ENCODE data around the gene GABRG3.

Gene GABRG3

DNA sequence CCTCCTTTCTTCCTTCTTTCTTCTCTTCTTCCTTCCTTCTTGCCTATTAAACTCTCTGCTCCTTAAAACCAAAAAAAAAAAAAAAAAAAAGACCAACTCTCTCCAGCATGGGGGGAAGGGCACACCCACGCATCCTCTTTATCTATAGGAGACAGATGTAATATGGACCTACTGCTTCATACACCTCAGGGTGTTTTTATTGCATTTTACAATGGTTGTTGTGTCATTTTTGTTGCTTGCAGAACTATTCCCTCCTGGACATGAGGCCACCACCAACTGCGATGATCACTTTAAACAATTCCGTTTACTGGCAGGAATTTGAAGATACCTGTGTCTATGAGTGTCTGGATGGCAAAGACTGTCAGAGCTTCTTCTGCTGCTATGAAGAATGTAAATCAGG lies 561.4 kb downstream of the GABRG3 start:
- FAIRE-seq: no peak

DNA sequence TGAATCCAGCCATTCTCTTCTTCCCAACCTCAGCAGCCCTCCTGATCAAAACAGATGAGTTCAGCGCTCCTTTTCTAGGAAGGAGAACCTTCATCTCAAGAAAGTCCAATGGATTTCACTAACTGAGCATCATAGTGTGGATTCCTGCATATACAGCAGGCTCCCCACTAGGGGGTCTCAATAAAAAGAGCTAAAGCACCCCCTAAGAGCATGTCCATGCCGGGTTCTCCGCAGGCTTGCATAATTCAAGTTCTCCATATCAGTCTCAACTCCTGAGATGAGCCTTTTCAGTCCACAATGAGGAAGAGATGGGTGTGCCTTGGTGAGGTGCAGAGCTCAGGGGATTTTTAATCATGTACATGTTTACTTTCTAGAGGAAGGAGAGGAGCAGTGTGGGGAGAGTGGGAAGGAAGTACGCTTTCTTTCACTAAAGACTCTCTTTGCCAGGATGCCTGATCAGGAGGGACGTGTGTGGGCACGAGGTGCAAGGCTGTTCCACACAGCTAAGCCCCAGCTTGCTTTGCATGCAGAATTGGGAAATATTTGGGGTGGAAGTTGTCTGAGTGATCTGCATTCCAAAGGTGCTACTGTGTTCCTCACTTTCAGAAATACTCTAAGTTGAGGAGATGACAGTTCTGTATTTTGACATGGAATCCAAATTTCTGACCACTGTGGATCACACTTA lies 564.6 kb downstream of the GABRG3 start:
- no peak for FAIRE-seq

DNA sequence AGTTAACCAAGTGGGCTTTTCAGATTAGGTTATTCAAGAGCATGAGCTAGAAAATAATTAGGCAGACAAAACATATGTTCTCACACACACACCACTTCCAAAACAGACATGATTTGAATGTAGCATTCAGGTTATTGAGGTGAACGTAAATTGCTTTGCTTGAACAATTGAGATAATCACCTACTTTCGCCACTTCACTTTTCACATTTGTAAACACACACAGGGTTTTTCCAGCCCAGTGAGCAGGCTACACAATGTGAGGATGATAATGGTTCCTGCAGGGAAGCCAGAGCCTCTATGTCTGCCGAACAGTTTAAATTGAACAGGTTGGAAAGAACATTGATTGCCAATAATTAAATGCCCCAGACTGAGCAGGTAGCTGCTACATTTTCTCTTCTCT lies 567.3 kb downstream of the GABRG3 start:
- no peak for FAIRE-seq

DNA sequence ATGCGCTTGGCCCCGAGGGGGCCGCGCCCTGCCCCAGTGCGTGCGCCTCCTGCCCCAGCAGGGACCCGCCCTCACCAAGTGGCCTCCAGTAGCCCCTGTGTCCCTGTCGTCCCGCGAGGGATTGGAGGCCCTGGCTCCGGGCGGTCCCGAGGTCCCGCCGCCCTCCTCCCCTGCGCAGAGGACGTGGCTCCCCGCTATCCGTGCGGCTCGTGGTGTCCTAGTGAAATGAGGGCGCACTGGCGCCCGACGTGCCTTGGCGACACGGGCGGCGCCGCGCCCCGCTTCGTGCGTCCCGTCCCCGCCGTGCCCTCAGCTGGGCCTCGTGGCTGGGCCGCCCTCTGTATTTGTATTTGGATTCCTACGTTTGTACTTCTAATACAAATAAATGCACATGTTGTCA lies 570.6 kb downstream of the GABRG3 start:
- FAIRE-seq: no peak

DNA sequence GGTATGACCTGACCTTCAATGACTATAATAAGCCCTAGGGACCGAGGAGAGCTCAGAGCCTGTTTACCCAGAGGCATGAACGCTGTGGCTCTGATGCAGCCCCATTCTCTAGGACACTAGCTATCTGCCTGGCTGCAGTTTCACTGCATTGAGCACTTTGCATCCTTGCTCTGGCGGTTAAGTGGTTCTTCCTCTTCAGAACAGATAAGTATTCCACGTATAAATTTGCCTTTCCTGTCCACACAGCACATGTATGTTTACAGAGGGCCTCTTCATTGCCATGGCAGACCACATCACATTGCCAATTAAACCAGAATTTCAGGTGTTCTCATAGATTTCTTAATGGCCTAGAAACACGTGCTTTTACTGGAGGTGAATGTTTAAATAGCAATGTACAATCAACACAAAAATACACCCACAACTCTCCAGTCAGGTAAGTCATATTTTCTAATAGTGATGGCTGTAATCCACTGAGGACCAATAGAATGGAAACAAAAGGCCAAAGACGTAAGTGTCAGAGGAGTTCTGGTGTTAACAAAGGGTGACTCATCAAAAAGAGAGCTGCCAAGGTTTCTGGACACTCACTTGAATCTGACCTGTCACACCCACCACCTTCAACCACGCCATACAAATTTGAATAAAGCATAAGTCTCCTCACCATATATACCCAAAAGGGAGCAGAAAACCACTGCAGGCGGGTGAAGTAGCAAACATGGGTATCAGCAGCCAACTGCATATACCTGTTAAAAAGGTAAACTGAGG lies 574.7 kb downstream of the GABRG3 start:
- no peak for FAIRE-seq

DNA sequence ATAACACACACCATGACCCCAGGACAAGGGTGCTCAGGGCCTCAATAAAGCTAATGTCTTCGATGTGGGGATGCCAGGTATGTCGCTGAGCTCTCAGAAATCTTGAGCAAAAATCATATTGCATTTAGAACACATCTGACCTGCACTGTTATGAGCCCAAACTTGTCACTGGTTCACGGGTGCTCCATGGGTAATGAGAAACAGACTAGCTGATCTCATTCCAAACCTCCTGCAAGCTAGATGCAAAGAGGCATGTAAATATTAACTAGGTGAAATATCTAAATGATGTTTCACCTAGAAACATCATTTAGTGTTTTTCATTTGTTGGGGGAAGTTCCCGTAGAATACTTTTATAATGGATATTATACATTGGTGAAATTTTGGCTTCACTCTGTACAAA lies 578.8 kb downstream of the GABRG3 start:
- no peak for FAIRE-seq

DNA sequence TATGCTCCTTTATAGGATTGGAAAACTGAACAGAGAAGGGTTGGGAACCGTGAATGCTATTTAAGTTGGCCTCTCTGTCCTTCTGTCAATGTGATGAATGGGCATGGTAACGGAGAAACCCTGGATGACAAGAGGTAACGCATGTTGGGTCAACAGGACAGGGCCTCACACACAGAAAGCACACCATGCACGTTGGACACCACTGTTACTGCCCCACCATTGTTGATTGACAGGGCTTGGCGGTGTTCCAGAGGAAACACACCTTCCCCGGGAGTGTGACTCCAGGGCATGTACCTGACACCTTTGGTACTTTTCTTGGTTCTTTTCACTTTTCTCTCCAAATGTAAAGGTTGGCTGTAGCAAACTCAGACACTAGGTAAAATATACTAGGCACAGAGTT lies 579.7 kb downstream of the GABRG3 start:
- FAIRE-seq: no peak

DNA sequence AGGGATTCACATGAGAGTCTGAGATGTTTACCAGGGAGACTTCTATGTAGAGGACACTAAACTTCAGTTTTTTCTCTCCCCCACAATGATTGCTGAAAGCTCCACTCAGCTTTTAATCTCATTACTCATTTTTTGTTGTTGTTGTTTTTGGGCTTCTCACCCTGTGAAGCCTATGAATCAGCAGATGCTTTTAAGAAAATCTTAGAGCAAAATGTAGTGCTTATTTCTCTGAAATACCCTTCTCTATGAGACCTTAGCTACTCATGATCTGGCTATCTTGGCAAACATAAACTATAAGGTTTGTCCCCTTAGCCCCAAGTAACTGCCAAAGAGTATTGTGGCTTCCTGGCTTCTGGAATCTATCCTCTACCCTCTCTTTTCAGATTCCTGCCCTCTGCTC lies 590.8 kb downstream of the GABRG3 start:
- FAIRE-seq: no peak

DNA sequence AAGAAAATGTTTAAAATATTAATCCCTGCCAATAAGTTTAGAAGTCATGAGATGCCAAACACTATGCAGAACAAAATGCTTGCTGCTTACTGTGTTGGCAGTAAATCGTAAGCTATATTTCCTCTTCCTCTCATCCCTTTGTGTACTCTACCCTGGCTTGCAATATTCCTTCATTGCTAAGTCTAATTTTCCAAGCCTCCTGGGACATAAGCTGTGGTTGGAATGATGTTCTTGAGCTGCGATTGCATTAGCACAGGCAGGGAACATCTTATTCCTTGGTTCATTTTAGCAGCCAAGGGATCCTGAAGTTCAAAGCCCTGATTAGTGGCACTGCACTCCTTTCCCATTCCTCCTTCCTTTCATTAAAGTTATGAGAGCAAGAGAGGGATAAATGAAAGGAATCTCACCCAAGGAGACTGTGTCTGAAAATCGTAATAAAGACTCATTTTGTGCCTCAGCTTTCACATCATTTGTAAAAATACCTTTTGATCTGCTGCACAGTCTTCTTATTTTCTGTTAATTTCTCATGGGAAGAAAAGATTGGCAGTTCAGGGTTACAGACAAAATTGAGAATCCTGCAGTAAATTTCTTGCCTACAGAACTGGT lies 592.9 kb downstream of the GABRG3 start:
- no peak for FAIRE-seq

GRCh38 chr15:27564656-27565055 lies 593.7 kb downstream of the GABRG3 start:
- no peak for FAIRE-seq

GRCh38 chr15:27570746-27571145 lies 599.8 kb downstream of the GABRG3 start:
- no peak for FAIRE-seq

DNA sequence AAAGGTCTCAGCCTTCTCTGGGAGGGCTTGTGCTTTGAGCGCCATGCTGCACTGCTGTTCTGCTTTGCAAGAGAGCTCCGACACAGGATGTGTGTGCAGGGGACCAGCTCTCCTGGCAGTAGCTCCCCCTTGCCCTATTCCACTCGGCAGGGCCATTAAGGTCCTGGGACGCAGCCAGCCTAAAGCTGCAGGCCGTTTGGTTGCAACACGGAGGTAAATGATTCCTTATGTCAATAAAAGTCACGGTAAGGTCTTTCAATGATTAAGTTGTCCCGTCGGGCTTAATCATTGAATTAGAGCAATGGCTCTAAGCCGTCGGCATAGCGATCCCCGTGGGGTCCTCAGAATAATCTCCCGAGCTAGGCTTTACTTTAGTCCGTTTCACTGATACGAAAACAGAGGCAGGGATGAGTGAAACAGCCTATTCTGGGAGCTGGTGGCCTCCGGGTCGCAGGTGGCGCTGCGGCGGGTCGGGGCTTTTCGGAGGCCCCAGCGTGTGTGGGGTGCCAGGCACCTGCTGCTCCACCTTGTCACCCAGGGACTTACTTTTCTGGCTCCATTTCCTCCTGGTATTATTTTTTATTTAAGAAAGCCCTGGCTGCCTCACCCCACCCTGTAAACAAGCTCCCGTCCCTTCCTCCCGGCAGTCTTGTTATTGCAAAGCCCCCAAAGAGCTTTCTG lies 603.0 kb downstream of the GABRG3 start:
- FAIRE-seq: no peak

- no peak for FAIRE-seq
Observed at GRCh38 chr15:27574541-27575054, 603.6 kb downstream of the GABRG3 start.

DNA sequence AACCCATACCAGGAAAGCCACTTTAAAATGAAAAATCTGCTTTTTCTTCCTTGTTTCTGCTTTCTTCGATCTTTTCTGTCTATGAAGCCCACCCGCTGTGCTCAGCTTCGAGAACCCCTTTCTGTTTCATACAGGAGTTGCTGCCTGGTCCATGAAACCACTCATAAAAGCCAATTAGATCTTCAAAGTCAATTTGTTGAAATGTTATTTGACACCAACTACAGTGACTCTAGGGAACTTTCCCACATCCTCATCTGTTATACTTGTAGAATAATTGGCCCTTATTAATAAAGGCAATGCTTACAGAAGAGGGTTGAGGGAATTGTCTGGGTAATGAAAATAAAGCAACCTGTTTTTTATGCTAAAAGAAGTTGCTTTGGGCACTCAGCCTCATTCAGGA lies 604.5 kb downstream of the GABRG3 start:
- FAIRE-seq: no peak

GRCh38 chr15:27576576-27576975 lies 605.6 kb downstream of the GABRG3 start:
- no peak for FAIRE-seq

DNA sequence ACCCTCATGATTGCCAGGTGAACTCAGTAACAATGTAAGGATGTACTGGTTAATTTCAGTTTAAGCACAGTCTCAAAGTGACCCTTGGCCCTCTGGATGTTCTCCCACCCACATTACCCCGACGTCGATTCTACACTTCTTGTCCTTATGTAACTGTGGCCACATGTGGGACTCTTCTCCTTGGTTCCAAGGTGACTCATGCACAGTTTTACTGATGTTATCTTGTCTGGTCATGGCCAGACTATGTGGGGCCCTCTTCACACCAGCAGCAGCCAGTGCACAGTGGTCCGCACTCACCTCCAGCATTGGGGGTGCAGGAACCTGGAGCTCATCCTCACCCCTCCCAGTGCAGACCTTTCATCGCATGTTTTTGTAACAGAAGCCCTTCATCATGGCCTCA lies 608.8 kb downstream of the GABRG3 start:
- no peak for FAIRE-seq

GRCh38 chr15:27582726-27583410 lies 611.9 kb downstream of the GABRG3 start:
- no peak for FAIRE-seq

DNA sequence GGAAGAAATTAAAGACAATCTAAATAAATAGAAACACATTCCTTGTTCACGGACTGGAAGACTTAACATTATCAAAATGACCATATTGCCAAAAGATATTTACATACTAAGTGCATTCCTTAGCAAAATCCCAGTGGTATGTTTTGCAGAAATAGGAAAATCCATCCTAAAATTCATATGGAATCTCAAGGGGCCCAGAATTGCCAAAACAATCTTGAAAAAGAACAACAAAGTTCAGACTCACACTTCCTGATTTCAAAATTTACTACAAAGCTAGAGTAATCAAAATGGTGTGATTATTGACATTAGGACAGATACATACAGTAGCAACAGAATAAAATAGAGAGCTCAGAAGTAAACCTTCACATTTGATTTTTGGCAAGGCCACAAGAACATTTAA lies 612.7 kb downstream of the GABRG3 start:
- FAIRE-seq: no peak

- FAIRE-seq: no peak
Observed at GRCh38 chr15:27585041-27585640, 614.2 kb downstream of the GABRG3 start.

DNA sequence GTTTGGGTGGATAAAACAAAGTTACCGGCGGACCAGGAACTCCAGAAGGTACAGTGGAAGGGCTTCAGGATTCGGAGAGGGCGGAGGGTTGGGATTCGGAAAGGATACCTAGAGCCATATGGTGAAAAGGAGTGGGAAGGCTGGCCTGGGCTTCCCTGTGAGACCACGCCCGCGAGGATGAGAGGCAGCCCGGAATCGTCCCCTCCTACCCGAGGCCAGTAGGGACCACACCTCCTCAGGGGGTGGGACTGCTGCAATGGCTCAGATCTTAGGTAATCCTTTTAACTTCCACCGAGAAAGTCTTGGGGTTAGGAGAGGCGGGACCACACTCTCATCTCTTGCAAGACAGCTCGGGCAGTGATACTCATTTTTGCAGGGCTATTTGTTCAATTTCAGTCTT lies 616.8 kb downstream of the GABRG3 start:
- no peak for FAIRE-seq

DNA sequence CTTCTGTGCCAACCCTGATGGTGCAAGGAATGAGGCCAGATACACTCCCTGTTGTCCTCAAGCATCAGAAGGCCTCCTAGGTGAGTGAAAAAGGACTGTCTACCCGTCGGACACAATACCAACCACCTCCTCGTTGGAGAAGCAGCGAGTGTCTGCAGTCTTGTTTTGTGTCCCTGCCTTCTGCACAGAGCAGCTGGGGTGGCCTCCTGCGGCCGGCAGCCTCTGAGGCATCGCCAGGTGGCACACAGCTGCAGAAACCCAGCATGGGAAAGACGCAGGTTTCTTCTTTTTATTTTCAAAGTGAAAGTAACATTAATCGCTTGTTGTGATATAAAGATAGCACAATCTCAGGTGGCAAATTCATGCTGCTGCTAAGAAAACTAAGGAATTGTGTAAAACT lies 618.3 kb downstream of the GABRG3 start:
- no peak for FAIRE-seq

DNA sequence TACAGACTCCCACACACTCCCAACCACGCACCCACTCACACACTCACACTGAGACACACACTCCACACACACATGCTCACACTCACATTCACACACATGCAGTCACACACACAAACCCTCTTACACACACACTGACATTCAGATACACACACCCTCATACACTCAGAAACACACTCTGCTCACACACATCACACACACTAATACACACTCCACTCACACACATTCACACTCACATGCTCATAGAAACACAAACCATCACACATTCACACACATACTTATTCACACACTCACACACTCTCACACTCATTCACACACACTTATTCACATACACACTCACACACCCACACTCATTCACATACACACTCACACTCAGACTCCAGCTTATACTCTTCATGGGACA lies 618.8 kb downstream of the GABRG3 start:
- no peak for FAIRE-seq
